Measurements from ENCODE around the gene LPAR3.

LPAR3 gene

DNA sequence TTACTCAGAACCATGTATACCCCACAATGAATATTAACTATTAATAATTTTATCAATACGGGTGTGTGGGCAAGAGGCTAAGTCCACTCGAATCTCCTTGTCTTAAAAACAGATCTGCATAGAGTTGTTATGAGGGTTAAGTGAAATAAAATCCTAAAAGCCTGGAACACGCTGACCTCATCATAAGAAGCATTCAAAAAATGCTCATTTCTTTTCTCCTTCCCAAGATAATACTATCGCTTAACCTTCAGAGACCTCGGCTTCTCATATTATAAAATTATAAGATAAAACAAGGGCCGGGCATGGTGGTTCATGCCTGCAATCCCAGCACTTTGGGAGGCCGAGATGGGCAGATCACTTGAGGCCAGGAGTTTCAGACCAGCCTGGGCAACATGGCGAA, 35.1 kb downstream of the LPAR3 start:
- no peak for DNase-seq (ENCODE audit: low read depth)

DNA sequence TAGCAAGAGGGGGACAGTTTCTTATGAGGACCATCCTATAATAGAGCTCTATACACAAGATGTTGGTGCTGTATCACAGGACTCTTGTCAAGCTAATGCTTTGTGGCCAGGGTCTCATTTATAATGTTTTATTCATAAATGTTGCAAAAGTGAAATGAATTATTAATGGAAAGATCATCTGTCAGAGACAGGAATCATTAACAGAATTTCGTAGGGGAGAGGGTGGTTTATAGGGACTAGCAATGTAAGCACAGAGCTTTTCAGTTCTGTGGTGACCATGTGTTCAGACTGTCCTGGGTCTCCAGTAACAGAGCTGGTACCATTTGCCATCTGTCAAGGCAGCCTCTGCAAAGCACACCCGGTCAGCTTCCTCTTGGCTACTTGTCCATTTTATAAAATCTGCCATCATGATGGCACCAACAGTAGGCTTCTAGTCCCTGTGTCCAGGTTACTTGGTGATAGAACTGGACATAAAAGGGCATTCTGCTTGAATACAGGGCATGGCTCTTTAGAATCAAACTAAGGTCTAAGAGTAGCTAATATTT, 36.2 kb downstream of the LPAR3 start:
- no peak for DNase-seq (ENCODE audit: low read depth)

- DNase-seq (ENCODE audit: low read depth) = no peak
These were observed 37.0 kb downstream of the LPAR3 start for GRCh38 chr1:84855691-84856630.

DNA sequence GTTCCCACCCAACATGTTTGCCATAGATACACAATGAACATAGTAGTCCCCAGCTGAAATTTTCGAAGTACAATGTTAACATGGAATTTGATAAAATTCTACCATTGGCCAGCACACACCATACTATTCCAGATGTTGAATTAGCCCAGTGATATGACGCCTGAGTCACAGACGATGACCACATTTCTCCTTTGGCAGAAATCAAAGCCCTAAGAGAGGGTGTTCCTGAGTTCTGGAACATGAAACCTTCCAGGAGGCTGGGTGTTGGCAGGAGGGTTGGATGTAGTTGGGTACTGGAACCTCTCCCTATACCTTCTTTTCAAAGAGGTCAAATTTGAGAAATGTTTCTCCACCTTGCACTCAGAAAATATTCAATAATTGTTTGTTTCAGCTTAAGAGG, 37.8 kb downstream of the LPAR3 start:
- no peak for DNase-seq (ENCODE audit: low read depth)

DNA sequence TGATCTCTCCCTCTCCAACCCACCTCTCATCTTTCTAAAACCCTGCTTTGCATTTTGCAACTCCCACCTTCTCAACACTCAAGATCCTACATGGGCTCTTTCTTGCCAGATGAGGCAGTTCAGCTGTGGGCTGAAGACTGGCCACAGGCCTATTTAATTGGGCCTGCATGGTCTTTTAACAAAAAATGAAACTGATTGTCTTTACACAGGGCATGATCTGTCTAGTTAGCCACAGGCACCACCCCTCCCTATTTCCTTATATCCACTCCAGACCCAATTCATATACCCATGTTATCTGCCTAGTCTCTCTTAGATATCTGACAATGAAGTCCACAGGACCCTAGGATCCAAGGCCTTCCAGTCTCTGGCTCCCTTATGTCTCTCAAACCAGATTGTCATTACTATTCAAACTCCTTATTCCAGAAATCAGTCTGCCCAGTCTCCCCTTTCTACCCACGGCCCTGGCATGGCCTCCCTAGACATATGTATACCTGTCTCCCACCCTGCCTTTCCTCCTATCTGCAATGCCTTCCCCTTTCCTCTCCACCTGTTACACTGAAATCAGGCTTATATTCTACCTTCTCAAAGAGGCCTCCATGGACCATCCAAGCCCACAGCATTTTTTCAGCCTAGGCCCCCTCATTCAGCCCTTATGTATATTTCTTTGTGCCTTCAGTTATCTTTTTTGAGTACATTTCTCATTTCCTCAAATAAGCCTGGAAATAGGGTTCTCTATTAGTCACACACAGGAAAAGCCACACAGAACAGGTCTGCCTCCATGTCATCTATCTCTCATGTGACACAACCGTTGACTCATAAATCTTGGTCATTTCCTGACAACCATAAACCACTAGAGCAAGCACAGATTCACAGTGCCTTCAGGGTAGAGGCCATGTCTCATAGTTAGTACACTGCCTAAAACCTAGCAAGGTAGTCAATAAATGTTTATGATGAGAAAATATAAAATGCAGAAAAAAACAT, 39.0 kb downstream of the LPAR3 start:
- DNase-seq (ENCODE audit: low read depth) = no peak

- DNase-seq (ENCODE audit: low read depth) = no peak
These were observed 41.2 kb downstream of the LPAR3 start for GRCh38 chr1:84851839-84852238.

- no peak for DNase-seq (ENCODE audit: low read depth)
These were observed 43.5 kb downstream of the LPAR3 start for GRCh38 chr1:84849357-84849975.

DNA sequence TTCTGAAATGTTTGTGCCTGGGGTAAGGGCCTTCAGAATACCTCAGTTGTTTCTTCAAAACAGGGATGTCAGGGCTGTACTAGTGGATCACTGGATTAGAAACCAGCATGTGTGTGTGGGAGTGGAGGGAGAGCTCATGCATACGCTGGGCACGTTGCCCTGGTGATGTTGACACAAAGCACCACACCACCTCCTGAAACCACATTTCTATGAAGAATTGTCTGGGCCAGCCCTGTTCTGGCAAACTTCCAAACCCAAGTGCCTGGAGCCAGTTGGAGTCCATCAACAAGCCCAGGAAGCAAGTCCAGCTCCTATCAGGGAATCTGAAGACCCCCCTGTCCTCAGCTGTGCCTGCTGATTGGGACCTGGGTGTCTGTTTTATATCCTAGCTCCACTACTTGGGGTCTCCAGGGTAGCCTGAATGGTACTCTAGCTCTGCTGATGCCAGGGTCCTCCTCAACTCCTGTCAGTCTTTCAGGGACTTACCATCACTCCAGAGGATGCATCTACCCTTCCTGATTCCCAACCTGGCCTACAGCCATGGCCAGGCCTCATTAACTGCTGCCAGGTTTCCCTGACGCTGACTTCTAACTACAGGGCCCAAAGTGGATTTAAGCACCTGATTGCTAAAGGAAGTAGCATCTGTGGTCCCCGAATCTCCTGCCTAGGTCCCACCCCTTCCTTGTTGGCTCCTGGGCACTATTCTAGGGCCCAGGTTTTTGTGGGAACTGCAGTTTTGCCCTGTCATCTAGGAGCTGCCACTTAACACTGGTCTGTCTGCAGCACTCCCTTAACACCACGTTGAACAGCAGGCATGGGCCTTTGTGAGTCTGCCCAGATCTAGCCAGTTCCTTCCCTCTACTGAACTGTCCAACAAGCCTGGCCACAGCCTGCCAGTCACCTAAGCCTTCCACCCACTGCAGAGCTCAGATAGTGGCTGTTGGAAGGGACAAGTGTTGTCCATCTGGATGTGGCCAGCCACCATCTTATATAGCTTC, 45.5 kb downstream of the LPAR3 start:
- DNase-seq (ENCODE audit: low read depth) = no peak

DNA sequence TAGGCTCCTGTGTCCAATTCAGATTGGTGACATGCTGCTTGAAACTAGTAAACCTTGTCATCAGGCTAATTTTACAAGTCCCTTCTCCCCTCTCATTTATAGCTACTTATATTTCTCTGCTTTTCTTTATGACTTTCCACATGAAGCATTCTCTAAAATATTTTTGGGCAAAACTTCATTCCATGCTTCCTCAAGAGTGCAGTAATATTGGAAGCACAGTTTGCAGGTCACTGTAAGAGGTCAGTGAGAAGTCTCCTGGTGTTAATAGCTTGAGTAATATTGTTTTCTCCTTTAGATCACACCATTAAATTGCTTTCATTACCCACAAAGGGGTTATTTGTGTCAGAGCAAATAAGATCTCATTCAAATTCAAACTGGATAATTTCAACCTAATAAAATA, 46.6 kb downstream of the LPAR3 start:
- no peak for DNase-seq (ENCODE audit: low read depth)

DNA sequence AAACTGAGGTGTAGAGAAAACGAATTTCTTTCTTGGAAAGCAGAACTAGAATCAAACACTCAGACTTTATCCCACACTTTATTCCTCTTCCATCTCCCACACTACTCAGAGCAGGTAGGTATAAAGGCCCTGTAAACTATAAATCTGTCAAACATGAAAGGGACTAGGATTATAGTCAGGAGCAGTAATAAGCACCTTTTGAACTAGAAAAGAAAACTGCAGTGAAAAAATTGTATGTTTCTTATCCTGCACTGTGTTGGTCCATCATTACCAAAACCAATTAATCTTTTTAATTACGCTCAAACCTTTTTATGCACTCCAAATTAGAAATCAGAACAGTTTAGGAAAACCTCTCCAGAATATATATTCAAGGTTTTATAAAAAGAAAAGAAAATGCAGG, 47.6 kb downstream of the LPAR3 start:
- no peak for DNase-seq (ENCODE audit: low read depth)

- DNase-seq (ENCODE audit: low read depth) = no peak
These were observed 48.9 kb downstream of the LPAR3 start for GRCh38 chr1:84844094-84844493.

DNA sequence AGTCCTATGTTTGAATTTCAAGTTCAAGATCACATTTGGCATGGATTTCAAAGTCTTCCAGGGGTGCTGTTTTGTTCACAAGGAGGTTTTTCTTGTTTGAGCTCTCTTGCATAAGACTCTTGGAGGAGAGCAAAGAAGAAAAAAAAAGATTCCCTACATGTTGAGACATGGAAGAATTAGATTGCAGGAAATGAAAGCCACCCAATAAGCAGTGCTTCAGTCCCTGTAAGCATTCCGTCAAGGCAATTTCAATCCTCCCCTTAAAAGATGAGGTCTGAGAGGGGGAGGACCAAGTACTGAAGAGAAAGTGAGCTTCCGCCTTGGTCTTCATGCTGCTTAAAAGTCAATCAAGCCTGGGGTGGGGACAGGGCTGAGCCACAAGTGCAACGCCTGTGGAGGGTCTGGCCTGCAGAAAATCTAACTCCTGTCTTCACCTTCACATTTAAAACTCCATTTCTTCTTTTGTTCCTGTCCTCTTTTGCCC, 50.2 kb downstream of the LPAR3 start:
- no peak for DNase-seq (ENCODE audit: low read depth)

- no peak for DNase-seq (ENCODE audit: low read depth)
These were observed 51.0 kb downstream of the LPAR3 start for GRCh38 chr1:84841971-84842370.

GRCh38 chr1:84840346-84840745, 52.7 kb downstream of the LPAR3 start:
- no peak for DNase-seq (ENCODE audit: low read depth)

- DNase-seq (ENCODE audit: low read depth) = no peak
These were observed 53.5 kb downstream of the LPAR3 start for GRCh38 chr1:84839544-84839943.

GRCh38 chr1:84836145-84836544, 56.9 kb downstream of the LPAR3 start:
- DNase-seq (ENCODE audit: low read depth) = no peak

DNA sequence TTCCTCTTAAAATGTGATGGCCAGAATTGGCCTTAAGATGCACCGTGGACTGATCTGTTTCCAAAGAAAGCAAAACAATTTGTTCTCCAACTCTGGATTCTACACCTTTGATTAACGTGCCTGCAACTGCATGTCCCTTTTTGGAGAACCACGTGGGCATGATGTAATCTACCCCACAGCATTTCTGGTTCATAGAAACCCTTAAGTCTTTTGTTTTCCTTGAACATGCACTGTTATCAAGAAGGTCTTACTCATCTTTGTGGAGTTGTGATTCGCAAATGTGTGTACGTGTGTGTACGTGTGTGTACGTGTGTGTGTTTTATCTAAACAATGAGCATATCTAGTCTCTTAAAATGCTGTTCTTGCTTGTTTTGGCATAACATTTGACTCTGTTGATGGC, 57.8 kb downstream of the LPAR3 start:
- DNase-seq (ENCODE audit: low read depth) = no peak

DNA sequence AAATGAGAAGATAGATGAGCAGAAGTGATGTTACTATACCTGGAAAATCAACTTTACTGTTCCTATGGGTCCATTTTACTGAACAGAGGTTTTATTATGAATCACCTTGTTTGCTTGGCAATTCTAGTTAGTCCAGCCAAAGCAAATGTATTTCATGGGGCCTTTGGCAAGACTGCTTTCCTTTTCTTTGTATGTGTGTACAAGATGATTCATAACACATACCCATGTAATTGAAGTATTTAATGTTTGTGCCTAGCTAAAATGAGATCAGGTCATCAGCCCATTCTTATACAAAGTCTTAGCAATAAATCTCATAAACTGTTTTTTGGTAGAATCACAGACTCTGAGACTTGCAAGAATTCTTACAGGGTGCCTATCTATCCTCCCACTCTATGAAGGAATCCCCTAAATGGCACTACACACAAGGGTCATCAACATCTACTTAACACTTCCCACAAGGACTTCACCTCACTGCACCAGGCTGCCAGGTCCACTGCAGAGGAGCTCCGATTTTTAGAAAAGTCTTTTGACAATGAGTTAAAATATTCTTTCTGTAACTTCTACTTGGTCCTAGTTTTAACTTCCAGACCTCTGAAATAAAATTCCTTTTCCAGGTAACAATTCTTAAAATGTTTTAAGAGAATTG, 58.5 kb downstream of the LPAR3 start:
- DNase-seq (ENCODE audit: low read depth) = no peak

GRCh38 chr1:84833194-84833593, 59.8 kb downstream of the LPAR3 start:
- no peak for DNase-seq (ENCODE audit: low read depth)

- DNase-seq (ENCODE audit: low read depth) = no peak
These were observed 62.9 kb downstream of the LPAR3 start for GRCh38 chr1:84830136-84830535.

Data from stimulated activated CD8-positive, alpha-beta memory T cell treated with anti-CD3 and anti-CD28 coated beads, Interleukin-12 subunit alpha, Interleukin-12 subunit beta, amount 100 ng/mL, for 1 hour (primary cell).